Stimulated activated CD4-positive, alpha-beta T cell treated with anti-CD3 and anti-CD28 coated beads, Interleukin-2, amount 100 ng/mL, for 48 hours (primary cell): Measurements from ENCODE around the gene KCNJ2.

Experiments used
- DNase-seq, 2 donors: peaks; one replicate each; pipeline ENCODE4 v3.0.0-alpha.2; 2020

Gene KCNJ2

GRCh38 chr17:70159980-70160379 is 9.4 kb upstream of the KCNJ2 start:
- no peak for DNase-seq

- no peak for DNase-seq
Measured at GRCh38 chr17:70161519-70161918, 7.8 kb upstream of the KCNJ2 start.

DNA sequence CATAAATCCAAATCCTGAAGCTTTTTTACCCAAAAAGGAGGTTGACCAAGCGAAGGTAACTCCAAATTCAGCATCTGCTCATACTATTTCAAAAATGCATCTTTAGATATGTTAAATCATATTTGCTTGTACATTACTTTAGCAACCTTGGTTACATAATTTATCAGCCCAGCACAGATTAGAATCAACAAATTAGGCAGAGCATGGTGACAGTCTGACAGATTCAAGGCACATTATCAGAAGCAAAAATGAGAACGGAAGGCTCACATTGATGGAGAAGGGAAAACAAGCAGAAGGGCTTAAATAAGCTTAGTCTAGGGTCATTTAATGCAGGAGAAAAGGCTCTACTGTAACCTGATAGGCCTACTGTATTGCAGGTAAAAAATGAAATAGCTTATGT is 3.9 kb upstream of the KCNJ2 start:
- DNase-seq, result no peak

GRCh38 chr17:70166615-70167014 is 2.7 kb upstream of the KCNJ2 start:
- no peak for DNase-seq

DNA sequence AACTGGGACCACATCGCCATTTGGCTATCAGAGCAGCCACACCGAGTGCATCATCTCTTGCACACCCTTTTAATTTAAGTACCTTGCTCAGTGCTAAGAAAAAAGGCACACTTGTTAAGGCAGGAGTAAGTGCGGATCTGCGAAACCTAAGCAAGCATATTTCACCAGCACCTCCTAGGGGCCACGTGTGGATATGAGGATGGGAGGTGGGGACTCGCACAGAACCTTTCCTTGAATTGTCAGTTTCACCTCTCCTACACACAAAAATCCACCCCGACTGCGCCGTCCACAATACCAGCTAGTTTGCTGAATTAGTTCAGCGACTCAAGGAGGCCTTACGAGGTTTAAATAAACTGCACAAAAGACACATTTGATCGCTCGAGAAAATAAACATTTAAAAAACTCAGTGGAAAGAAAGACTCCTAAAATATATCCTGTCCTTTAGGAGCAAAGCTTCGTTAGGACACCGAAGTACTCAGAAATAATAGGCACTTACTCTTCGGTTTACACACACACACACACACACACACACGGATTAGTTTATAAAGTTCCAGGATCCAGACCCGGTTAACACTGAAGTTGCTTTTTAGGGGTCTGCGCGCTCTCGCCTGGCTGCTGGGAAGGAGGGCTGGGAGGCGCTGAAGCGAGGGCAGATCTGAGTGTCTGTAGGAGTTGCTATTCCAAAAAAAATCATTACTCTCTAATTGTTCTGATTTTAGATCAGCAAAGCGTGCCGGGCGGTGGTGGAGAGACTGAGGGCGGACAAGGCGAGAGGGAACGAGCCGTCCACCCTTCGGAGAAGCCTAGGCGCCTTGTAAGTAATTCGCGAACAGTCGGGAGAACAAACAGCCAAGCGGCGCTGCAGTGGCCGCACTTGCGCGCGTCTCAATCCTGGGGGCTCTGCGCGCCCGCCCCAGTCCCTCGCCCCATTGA is 1.0 kb upstream of the KCNJ2 start:
- DNase-seq, result no peak

- DNase-seq, result no peak
Measured at GRCh38 chr17:70169709-70170597, 621 bp downstream of the KCNJ2 start.

- DNase-seq, result no peak
Measured at GRCh38 chr17:70171159-70171558, 1.8 kb downstream of the KCNJ2 start.

DNA sequence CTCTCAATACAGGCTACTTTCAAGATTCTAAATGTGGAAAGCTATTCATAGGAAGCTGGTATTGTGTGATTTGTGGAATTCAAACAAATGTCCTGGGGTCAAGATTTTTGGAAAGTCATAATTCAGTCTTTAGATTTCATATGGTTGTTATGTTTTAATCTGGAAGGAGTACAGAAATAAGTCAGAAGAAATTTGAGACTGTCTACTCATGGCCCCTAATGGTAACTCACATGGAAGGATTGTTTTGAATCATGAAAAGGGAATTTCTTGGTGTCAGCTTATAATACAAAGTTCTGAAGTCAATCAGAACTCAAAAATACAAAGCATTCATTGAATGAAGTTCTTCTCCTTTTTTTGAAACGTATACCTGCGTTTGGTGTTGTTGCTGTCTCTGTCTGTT is 3.1 kb downstream of the KCNJ2 start:
- no peak for DNase-seq

GRCh38 chr17:70172923-70173322 is 3.6 kb downstream of the KCNJ2 start:
- no peak for DNase-seq

- DNase-seq, result no peak
Measured at GRCh38 chr17:70173681-70174080, 4.3 kb downstream of the KCNJ2 start.

- no peak for DNase-seq
Measured at GRCh38 chr17:70181376-70181775, 12.0 kb downstream of the KCNJ2 start.

GRCh38 chr17:70181866-70182265 is 12.5 kb downstream of the KCNJ2 start:
- DNase-seq, result no peak

DNA sequence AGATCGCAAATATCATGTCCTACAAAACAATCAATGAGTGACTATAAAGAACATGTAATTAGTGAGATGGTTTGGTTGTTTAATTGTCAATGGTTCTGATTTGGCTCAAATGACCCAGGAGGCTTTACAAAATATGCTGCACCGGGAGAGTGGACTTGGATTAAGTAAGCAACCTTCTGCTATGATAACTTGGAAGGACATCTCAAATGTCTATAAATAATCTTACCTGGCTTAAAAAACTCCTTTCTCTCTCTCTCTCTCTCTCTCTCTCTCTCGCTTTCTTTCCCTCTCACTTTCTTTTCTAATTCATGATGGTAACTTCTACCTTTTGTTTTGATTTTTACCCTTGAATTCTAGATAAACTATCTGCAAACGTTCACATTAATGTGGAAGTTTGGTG is 14.2 kb downstream of the KCNJ2 start:
- no peak for DNase-seq

DNA sequence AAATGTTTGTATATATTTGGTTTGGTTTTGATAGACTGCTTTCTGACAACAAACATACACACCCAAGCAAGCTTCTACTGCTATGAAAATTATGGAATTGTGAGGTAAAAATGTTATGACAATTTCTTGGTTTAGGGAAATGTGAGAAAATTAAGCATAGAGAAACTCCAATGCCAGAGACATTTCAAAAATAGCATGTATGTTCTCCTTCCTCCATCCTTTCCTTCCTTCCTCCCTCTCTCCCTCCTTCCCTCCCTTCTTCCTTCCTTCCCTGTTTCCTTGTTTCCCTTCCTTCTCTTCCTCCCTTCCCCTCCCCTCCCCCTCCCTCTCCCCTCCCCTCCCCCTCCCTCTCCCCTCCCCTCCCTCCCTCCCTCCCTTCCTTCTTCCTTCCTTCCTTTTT is 14.9 kb downstream of the KCNJ2 start:
- DNase-seq, result no peak

DNA sequence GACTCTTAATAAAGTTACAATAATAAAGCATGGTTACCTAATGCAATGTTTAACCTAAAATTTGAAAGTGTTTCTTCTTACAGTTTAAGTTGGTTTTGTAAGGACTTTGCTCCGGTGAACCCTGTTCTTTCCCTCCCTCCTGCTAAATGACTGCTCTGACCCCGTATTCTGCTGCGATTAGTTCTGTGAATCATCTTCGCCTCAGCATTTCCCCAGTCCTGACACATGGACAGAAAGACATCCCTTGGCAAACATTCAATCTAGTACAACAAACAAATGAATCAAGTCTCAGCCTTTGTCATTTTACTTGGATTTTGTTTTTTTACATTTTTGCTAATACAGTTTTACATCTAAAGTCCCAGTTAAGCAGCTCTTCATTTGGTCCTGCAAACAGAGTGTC is 15.4 kb downstream of the KCNJ2 start:
- no peak for DNase-seq

- no peak for DNase-seq
Measured at GRCh38 chr17:70185285-70185684, 16.0 kb downstream of the KCNJ2 start.

- DNase-seq, result no peak
Measured at GRCh38 chr17:70187383-70187782, 18.1 kb downstream of the KCNJ2 start.

DNA sequence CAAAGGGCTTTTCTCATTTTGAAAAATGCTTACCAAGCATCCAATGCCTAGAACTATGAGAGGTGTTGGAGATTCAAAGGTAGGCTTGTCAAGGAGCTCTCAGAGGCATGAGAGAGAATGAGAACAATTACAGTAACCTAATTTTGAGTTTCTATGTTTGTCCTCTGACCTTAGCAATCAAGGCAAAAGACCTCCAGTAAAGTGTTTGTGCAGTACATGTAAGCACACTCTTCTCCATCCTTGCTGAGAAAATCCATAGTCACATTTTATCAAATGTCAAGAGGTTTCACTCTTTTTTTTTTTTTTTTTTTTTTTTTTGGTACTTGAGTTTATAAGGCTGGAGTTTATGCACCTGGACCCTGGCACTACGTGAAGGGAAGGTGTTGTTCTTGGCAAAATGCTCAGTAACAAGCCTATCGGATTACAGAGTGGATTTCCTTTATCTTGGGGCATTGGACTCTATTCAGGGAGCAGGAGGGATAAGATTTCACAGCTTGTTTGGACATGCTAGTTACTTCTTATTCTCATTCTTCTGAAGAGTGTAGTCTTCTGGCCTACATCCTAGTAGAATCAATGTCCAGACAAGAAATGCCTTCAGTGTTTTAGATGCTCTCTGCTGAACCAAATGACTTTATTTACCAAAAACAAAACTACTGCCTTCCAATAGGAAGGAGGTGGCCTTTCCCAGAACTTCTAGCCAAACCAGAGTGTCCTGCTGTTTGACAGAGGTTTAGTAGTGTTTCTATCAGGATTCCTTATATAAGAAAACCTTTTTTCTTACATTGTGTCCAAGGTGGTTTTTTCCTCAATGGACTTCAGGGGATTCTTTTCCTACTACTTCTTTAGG is 21.9 kb downstream of the KCNJ2 start:
- no peak for DNase-seq

GRCh38 chr17:70195091-70195490 is 25.8 kb downstream of the KCNJ2 start:
- no peak for DNase-seq

DNA sequence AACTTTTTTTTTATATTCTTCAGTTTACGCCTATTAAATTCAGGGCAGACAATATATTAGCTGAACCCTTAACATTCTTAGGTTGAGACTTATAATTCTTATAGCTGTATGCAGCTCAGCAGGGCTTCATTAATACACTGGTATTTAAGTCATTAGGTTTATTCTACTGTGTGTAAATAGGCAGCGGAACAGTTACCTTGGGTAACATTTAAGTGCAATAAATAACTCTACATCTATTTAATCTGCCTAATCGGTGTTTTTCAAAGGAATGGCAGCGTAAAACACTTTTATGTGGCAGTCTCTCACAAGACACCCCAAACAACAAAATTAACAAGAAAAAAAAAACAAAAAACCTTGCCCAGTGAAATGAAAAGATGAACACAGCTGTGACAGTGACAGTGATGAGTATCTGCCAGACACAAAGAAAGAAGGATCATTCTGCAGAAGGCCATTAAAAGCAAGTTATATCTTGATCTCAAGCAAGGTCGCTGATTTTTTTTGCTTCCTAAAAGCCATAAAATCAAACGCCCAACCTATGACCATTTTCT is 32.6 kb downstream of the KCNJ2 start:
- DNase-seq, result no peak

- DNase-seq, result no peak
Measured at GRCh38 chr17:70202840-70203239, 33.5 kb downstream of the KCNJ2 start.

DNA sequence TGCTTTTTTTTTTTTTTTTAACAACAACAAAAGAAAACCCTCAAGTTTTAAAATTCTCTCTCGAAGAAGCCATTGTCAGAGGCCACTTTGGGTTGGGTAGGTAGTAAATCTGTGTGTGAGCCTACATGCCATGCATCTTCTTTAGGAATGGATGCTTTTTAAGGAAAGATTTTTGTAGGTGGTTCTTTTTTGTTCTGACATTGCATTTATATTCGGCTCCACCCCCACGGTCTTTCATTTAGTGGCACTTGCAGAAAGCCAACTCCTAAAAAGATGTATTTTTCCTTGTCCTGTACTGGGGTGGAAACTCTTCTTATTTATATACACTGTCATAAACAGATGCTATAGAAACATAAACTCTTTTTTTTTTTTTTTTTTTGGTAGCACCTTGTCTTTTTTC is 35.1 kb downstream of the KCNJ2 start:
- no peak for DNase-seq

DNA sequence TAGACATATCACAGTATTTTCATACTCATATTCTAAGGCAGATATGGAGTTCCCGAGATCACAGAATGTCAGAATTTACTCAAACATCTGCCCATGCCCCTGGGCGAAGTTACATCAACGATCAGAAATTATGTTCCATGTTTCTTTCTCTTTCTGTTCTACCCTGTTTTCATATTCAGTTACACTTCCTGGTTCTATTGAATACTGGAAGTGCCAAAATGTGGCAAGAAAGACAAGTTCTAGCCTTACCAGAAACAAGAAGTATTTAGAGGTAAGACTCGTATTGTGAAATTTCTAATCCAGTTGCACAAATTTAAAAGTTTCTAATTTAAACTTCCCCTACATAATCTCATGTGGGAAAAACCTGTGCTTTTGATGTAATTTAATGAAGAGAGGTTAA is 36.1 kb downstream of the KCNJ2 start:
- DNase-seq, result no peak
